Measurements from ENCODE around the gene TMEM25.
"Not testable (repeated sequence)": the region's sequence is repeated elsewhere in the genome, so short reads cannot be mapped to it uniquely, and the experiment has no call there.

TMEM25 gene

GRCh38 chr11:118530683-118531596 is at the start of gene TMEM25:
TSS of gene TMEM25 (plus strand) at chr11:118531192. CDS start at chr11:118531802, 610 bp downstream.
- peak; percentile 50 to 79 (median 57) for DNase-seq (ENCODE audit: low read depth in 3 of 3)

DNA sequence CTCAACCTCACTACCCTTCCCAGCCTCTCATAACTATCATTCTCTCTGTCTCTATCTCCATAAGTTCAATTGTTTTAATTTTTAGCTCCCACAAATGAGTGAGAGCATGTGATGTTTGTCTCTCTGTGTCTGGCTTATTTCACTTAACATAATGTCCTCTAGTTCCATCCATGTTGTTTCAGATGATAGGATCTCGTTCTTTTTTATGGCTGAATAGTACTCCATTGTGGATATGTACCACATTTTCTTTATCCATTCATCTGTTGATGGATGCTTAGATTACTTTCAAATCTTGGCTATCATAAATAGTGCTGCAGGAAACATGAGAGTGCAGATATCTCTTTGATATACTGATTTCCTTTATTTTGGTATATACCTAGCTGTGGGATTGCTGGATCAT is 49.8 kb upstream of the TMEM25 start:
- DNase-seq (ENCODE audit: low read depth in 3 of 3): not testable (repeated sequence)

DNA sequence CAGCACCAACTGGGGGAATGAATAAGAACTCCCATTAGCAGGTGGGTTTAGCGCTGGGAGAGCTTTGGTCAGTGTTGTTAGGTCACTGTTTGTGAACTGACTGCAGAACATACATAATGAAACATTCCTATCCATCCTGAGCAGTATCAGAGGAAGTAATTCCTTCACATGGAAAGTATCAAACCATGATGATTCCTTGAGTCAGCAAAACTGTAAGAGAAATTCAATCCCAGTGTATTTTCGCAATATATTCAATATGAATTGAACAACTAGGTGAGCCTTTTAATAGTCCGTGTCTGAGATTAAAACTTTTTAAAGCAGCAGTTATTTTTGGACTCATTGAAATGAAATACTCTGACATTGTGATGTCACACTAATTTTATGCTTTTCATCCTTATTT is 46.6 kb upstream of the TMEM25 start:
- no peak for DNase-seq (ENCODE audit: low read depth in 3 of 3)

GRCh38 chr11:118485273-118485672 is 45.7 kb upstream of the TMEM25 start:
- no peak for DNase-seq (ENCODE audit: low read depth in 3 of 3)

DNA sequence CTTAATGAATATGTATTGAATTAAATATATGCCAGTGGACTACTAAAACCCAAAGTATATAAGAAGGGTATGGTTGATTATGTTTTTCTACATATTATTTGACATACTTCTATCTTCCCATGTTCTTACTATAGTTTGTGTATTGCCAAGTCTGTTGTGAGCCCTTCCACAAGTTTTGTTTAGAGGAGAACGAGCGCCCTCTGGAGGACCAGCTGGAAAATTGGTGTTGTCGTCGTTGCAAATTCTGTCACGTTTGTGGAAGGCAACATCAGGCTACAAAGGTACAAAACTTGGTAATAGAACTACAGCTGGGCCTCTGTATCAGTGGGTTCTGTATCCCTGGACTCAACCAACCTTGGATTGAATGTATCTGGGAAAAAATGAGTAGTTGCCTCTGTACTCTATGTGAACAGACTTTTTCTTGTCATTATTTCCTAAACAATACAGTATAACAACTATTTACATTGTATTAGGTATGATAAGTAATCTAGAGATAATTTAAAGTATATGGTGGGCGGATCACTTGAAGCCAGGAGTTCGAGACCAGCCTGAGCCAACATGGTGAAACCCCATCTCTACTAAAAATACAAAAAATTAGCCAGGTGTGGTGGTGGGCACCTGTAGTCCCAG is 42.4 kb upstream of the TMEM25 start:
- DNase-seq (ENCODE audit: low read depth in 3 of 3): peak; percentile 54 to 66 (median 61)

GRCh38 chr11:118491041-118491440 is 40.0 kb upstream of the TMEM25 start:
- DNase-seq (ENCODE audit: low read depth in 3 of 3): no peak

DNA sequence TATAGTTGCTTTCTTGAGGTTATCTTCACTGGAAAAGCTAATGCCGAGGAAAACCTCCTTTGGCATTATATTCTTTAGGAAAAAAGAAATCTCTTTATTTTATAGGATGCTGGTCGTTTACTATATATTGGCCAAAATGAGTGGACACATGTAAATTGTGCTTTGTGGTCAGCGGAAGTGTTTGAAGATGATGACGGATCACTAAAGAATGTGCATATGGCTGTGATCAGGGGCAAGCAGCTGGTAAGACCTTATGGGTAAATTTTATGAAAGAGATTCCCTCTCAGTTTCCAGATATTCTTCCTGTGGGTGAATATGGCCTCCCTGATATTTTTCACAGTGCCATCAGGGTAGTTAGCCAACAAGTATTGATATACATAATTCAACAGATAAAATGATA is 33.2 kb upstream of the TMEM25 start:
- no peak for DNase-seq (ENCODE audit: low read depth in 3 of 3)

- no peak for DNase-seq (ENCODE audit: low read depth in 3 of 3)
These were observed 27.8 kb upstream of the TMEM25 start for GRCh38 chr11:118503216-118503615.

DNA sequence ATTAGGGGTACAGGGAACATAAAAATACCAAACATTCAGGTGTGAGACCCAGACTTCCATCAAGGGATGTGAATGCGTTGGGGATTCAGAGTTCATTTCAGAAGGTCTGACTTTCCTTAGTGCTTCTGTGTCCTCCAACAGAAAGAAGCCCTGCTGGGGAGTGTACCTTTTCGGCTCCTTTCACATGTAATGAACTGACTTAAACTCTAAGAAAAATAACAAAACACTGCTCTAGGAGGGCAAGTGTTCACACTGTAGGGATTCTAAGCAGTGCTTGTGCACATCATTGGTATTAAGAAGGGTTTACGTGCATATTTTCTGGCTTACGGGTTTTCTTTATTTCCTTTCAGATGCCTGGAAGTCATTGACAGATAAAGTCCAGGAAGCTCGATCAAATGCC is 19.4 kb upstream of the TMEM25 start:
- DNase-seq (ENCODE audit: low read depth in 3 of 3): no peak

DNA sequence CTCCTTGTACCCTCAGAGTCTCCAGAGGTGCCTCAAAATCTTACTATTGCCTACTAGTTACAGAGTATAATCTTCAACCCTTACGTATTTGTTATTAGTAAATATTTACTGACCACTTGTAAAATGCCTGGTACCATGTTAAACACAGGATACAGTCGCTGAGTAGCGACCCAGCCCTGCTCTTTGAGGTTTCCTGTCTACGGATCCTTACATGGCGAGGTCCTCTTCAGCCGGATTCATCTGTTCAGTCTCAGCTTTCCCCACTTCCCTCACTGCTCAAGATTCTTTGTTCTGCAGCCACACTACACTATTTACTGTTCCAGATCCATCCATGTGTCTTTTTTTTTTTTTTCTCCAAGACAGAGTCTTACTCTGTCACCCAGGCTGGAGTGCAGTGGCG is 16.9 kb upstream of the TMEM25 start:
- DNase-seq (ENCODE audit: low read depth in 3 of 3): no peak

- DNase-seq (ENCODE audit: low read depth in 3 of 3): no peak
These were observed 11.4 kb upstream of the TMEM25 start for GRCh38 chr11:118519549-118519948.

- DNase-seq (ENCODE audit: low read depth in 3 of 3): no peak
These were observed 9.1 kb upstream of the TMEM25 start for GRCh38 chr11:118521892-118522311.

- no peak for DNase-seq (ENCODE audit: low read depth in 3 of 3)
These were observed 8.4 kb upstream of the TMEM25 start for GRCh38 chr11:118522571-118523072.

- DNase-seq (ENCODE audit: low read depth in 3 of 3): no peak
These were observed 6.6 kb upstream of the TMEM25 start for GRCh38 chr11:118524356-118524755.

DNA sequence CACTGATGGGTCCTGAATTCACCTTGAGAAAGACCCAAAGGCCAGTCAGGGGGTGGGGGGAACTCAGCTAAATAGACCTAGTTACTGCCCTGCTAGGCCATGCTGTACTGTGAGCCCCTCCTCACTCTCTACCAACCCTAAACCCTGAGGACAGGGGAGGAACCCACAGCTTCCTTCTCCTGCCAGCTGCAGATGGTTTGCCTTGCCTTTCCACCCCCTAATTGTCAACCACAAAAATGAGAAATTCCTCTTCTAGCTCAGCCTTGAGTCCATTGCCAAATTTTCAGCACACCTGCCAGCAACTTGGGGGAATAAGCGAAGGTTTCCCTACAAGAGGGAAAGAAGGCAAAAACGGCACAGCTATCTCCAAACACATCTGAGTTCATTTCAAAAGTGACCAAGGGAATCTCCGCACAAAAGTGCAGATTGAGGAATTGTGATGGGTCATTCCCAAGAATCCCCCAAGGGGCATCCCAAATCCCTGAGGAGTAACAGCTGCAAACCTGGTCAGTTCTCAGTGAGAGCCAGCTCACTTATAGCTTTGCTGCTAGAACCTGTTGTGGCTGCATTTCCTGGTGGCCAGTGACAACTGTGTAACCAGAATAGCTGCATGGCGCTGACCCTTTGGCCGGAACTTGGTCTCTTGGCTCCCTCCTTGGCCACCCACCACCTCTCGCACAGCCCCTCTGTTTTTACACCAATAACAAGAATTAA is 6.1 kb upstream of the TMEM25 start:
- no peak for DNase-seq (ENCODE audit: low read depth in 3 of 3)

DNA sequence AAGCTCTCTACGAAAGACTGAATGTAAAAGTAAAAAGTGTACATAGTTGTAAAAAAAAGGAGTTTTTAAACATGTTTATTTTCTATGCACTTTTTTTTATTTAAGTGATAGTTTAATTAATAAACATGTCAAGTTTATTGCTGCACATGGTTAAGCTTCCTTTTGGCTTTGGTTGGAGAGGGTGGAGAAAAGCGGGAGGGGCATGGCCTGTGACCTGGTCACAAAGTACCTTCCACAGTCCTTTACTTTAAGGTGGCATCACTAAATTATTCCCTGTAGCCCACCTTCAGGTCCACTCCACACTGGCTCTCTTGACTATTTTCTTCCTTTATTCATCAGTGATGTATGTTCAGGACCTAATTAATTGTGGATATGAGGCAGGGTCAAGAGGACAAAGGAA is 4.3 kb upstream of the TMEM25 start:
- no peak for DNase-seq (ENCODE audit: low read depth in 3 of 3)

- DNase-seq (ENCODE audit: low read depth in 3 of 3): no peak
These were observed 3.9 kb upstream of the TMEM25 start, which contains the start of gene TTC36 for GRCh38 chr11:118527109-118527508. TSS of gene TTC36 (plus strand) at chr11:118527474. CDS start at chr11:118527495, 21 bp downstream.

- no peak for DNase-seq (ENCODE audit: low read depth in 3 of 3)
These were observed 2.5 kb upstream of the TMEM25 start for GRCh38 chr11:118528511-118528910.

DNA sequence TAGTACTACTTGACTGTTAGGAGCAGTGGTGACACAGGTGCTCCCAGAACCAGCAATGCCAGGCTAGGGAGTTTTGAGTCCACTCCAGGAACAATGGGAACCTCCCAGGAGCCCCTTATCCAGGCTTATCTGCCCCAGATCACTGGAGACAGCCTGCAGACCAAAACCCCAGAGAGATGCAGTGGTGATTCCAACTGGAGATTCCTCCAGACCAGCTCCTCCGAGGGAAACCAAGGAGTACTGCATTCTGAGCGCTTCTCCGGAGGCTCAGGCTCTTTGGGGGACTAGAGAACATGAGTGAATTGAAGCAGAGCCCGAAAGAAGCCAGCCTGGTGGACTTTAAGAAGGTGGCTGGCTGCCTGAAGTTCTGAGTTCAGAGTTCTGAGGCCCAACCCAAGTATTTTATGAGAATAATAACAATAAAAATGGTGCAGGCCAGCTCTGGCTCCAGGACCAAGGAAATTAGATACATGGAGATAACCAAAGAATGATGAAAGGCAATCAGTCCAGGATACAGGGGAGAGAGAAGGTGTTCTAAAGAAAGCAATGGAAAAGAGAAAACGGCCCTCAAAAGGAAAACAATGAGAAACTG is 1.3 kb upstream of the TMEM25 start:
- DNase-seq (ENCODE audit: low read depth in 3 of 3): no peak

DNA sequence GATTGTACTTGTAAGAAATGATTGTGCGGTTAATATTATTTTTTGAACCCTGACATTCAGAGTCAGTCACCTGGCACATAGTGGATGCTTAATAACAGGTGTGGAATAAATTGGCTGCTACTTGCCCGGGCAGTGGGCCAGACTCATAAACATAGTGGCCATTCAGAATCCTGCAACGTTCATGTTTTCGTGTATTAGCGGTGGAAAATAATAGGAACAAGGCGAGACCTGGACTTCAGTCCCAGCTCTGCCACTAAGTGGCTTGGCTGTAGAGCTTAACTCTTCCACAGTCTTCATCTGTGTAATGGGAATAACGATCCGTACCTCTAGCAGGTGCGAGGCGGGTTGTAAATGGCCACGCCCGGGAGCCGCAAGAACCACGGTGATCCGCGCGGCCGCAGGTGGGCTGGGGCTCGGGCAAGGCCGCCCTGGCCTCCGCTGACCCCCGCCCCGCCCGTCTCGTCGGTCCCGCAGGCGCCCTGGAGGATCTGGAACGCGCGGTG is 761 bp upstream of the TMEM25 start:
- peak in 1 of 3 donors; percentile 5 for DNase-seq (ENCODE audit: low read depth in 3 of 3)

DNA sequence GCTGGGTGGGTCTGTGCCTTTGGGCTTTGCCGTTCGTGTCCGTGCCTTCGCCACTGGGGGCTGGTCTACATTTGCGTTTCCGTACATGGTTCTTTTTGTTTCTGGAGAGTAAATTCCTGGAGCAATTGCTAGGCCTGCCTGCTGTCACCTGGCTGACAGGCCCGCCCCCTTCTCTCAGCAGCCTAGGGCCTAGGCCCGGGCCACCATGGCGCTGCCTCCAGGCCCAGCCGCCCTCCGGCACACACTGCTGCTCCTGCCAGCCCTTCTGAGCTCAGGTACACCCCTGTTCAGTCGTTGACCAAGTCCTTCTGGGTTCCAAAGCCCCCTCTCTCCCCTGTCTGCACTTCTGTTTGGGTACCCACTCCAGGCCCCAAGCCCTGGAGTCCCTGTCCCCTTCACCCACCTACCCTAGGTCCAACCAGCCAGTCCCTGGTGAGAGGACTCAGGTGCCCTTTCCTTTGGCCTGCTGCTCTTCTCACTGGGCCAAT is 649 bp downstream of the TMEM25 start:
- DNase-seq (ENCODE audit: low read depth in 3 of 3): no peak

Measured in stimulated activated CD4-positive, alpha-beta T cell treated with anti-CD3 and anti-CD28 coated beads, TNF-alpha, amount 100 ng/mL, for 48 hours (primary cell).